Measurements from ENCODE around the gene HLA-DOB. TPM values are rescaled to one million over a fixed set of nuclear protein-coding genes. Genes with fewer than 3 reads are reported as not detected.

The HLA-DOB gene
- total and polyA plus RNA-seq, 2 donors (not counting 3 experiments of a cell fraction or from before 2014, with no cell fraction given): 0.46 to 0.54 TPM

DNA sequence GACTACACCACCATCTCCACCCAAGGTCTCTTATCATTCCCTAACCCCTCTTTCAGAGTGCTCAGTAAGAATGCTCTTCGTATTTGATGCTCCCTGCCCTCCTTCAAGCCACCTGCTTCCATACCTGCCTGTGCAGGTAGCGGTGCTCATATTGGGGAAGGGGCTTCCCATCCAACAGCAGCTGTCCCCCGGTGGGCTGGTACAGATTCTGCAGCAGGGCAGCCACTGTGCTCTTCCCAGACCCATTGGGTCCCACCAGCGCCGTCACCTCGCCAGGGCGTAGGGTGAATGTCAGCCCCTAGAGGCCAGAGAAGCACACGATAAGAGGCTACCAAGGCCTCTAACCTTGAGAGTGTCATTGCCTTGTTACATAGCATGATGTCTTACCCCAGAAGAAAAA lies 31.0 kb upstream of the HLA-DOB start:
- CTCF ChIA-PET: no interaction called here
- no peaks in the 10 kb centered on the region for H4K20me1 ChIP-seq (replicated peaks; ENCODE audit: control insufficient read depth, extremely low read depth, insufficient read depth, low read length)

More for the DNA sequence above, 31.0 kb upstream of the HLA-DOB start:
- FAIRE-seq: no peak
- POLR2A ChIA-PET: interaction anchor here (0.5 kb wide), 1 partner anchor 469 kb away, joined by 3 read pairs; the partner anchor contains the start of gene ZBTB22
- intact Hi-C loops (cut with micrococcal nuclease) (no loop called here), dilution Hi-C loops (cut with MboI; ENCODE audit: extremely low pct_ligation_motif_present, low sequenced_read_pairs) (no loop called here)
- no peaks in the 10 kb centered on the region for H3K27me3 ChIP-seq (ENCODE audit: control insufficient read depth in 2 of 2, insufficient read depth in 2 of 2, low read length in 2 of 2)
- no peak overlapping the region for H3K4me3 ChIP-seq (replicated peaks in 1 of 3; ENCODE audit: insufficient read depth in 1 of 3, low read depth in 1 of 3, low read length in 3 of 3)
- no peak overlapping the region for H3K27ac ChIP-seq (ENCODE audit: insufficient read depth, low read depth, low read length)
- H3K9me3 ChIP-seq (replicated peaks; ENCODE audit: control insufficient read depth, insufficient read depth, low read length): no peaks in the 10 kb centered on the region
- H3K79me2 ChIP-seq (ENCODE audit: control insufficient read depth, insufficient read depth, low read length): no peaks in the 10 kb centered on the region
- H3K4me1 ChIP-seq (ENCODE audit: control insufficient read depth, extremely low read depth, insufficient read depth, low read length): peaks cover 14% of the 10 kb centered on the region
- no peak overlapping the region for H3K4me2 ChIP-seq (ENCODE audit: insufficient read depth, low read length)
- H2AFZ ChIP-seq (ENCODE audit: low read depth, low read length): no peak overlapping the region
- TF ChIP-seq FOS (IDR thresholded peaks at IDR 0.05; ENCODE audit: borderline replicate concordance, insufficient read depth, low read length) (no peak), GATA2 (IDR thresholded peaks at IDR 0.05; ENCODE audit: insufficient read depth, insufficient read length, low read depth, low read length) (no peak), JUN (IDR thresholded peaks at IDR 0.05; ENCODE audit: borderline replicate concordance, insufficient read depth, insufficient read length, low read depth) (no peak), POLR2AphosphoS5 (IDR thresholded peaks at IDR 0.05; ENCODE audit: insufficient read depth, low read depth, low read length) (no peak), POLR2A (IDR thresholded peaks at IDR 0.05; ENCODE audit: low read depth, low read length) (no peak)
- TF ChIP-seq, protein P1, sequence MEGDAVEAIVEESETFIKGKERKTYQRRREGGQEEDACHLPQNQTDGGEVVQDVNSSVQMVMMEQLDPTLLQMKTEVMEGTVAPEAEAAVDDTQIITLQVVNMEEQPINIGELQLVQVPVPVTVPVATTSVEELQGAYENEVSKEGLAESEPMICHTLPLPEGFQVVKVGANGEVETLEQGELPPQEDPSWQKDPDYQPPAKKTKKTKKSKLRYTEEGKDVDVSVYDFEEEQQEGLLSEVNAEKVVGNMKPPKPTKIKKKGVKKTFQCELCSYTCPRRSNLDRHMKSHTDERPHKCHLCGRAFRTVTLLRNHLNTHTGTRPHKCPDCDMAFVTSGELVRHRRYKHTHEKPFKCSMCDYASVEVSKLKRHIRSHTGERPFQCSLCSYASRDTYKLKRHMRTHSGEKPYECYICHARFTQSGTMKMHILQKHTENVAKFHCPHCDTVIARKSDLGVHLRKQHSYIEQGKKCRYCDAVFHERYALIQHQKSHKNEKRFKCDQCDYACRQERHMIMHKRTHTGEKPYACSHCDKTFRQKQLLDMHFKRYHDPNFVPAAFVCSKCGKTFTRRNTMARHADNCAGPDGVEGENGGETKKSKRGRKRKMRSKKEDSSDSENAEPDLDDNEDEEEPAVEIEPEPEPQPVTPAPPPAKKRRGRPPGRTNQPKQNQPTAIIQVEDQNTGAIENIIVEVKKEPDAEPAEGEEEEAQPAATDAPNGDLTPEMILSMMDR (IDR thresholded peaks at IDR 0.05; ENCODE audit: extremely low read depth in 1 of 2, insufficient read depth in 1 of 2, low read depth in 1 of 2, low read length in 2 of 2): no peak
- TF ChIP-seq, protein P2, sequence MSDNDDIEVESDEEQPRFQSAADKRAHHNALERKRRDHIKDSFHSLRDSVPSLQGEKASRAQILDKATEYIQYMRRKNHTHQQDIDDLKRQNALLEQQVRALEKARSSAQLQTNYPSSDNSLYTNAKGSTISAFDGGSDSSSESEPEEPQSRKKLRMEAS (IDR thresholded peaks at IDR 0.05; ENCODE audit: insufficient read depth, insufficient read length): no peak
- no peaks in the 10 kb centered on the region for H3K36me3 ChIP-seq (ENCODE audit: control insufficient read depth in 2 of 2, extremely low read depth in 1 of 2, insufficient read depth in 2 of 2, low read length in 2 of 2)
- no TSS peak for BruUV-seq (replicated peaks)
- H3K9me1 ChIP-seq (replicated peaks; ENCODE audit: control insufficient read depth, extremely low read depth, insufficient read depth, low read length): no peaks in the 10 kb centered on the region
- no peak for DNase-seq (ENCODE audit: low read depth, low spot score)
- H3K9ac ChIP-seq (replicated peaks; ENCODE audit: extremely low read depth, insufficient read depth, low read length): no peak overlapping the region
